NCI-H1436 treated with DMSO at 0.1 percent for 48 hours (cell line): ENCODE measurements around the gene SPRR1A.

ENCODE experiments used
- DNase-seq: peaks from one replicate; lab custom pipeline; 2025; lab: John Stamatoyannopoulos, UW

Gene SPRR1A

DNA sequence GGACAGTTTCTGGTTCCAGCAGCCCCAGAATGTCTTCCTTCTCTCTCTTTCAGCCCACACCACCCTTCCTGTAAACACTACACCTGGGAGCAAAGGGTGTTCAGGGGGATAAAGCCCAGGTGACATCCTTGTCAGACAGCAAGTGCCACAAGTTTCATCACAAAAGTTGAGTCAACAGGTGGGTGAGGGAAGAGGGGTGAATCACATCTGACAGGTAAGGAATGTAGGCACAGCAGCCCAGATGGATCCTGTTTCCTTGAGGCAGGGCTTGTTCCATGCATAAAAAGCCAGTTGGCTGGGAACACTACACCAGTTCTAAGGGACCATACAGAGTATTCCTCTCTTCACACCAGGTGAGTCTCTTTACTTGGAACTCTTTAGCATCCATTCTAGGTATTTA, 47.0 kb downstream of the SPRR1A start, which contains the start of gene SPRR1B:
Gene SPRR1B (plus strand): TSS at position 309 of the 400 bp plus-strand sequence. CDS start 1,143 bp downstream, outside the sequence.
- no peak for DNase-seq

DNA sequence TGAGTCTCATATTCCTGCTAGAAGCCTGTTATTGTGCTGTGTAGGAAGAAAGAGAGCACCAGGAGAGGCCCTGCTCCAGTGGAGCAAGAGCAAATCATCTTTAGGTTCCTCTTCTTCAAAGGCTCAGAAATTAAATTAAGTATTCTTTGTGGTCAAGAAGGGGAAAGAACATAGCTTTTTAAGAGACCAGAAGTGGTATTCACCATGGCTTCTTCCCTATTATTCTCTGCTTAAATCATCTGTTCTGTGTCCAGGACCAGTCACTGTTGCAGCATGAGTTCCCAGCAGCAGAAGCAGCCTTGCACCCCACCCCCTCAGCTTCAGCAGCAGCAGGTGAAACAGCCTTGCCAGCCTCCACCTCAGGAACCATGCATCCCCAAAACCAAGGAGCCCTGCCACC, 48.2 kb downstream of the SPRR1A start:
- DNase-seq: no peak

DNA sequence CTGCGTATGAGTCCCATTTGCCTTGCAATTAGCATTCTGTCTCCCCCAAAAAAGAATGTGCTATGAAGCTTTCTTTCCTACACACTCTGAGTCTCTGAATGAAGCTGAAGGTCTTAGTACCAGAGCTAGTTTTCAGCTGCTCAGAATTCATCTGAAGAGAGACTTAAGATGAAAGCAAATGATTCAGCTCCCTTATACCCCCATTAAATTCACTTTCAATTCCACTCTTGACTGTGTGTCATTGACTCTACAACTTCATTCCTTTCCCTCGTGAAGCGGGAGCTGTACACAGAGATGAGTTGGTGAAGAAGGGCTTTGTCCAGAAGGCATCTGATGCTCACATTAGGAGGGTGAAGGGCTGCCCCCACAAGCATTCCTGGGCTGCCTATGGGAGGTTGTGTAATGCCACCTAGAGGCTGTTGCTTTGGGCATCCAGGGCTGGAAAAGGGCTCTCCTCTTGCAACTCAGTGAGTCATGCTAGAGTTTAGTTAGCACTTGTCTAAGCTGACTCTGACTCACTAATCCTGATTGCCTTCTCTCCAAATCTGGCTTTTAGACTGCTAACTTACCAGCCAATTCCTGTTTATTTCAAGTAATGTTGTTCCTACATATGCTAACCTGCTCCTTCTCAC, 48.9 kb downstream of the SPRR1A start:
- no peak for DNase-seq

DNA sequence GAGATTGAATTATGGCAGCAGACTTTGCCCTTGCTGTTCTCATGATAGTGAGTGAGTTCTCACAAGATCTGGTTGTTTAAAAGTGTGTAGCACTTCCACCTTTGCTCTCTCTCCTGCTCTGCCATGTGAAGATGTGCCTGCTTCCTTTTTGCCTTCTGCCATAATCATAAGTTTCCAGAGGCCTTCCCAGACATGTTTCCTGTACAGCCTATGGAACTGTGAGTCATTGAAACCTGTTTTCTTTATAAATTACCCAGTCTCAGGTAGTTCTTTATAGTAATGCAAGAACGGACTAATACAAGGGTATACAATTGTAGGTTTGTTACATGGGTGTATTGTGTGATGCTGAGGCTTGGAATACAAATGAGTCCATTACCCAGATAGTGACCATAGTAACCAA, 51.3 kb downstream of the SPRR1A start:
- DNase-seq: no peak
